Measurements from ENCODE around the gene GPATCH2L. TPM values are rescaled to one million over a fixed set of nuclear protein-coding genes. Genes with fewer than 3 reads are reported as not detected.

GPATCH2L gene
- total and polyA plus RNA-seq, 2 experiments from 2014 or later: 19.6 to 94.4 TPM

- Histone ChIP-seq H3K36me3 (ENCODE audit: insufficient read depth) (no peaks in the 10 kb centered on the region), H2AFZ (no peak overlapping the region), H3K9me2 (ENCODE audit: insufficient read depth) (peaks cover 10% of the 10 kb centered on the region), H3K27me3 (ENCODE audit: insufficient read depth) (no peaks in the 10 kb centered on the region), H3K4me1 (ENCODE audit: insufficient read depth) (no peaks in the 10 kb centered on the region), H3K4me3 (no peak overlapping the region), H3K79me2 (replicated peaks; ENCODE audit: insufficient read depth) (no peaks in the 10 kb centered on the region), H3F3A (replicated peaks; ENCODE audit: low read depth) (no peaks in the 10 kb centered on the region), H3K4me2 (no peak overlapping the region), H3K27ac (ENCODE audit: low read depth) (no peak overlapping the region), H4K20me1 (replicated peaks; ENCODE audit: insufficient read depth) (no peaks in the 10 kb centered on the region)
- DNase-seq (ENCODE audit: low spot score) (no peak), ATAC-seq (no peak)
- TF ChIP-seq ZNF114 (CRISPR knock-in tag; IDR thresholded peaks at IDR 0.05) (no peak), ZNF462 (CRISPR knock-in tag; IDR thresholded peaks at IDR 0.05) (no peak), STAT1 (IDR thresholded peaks at IDR 0.05; ENCODE audit: unreplicated experiment) (no peak)
- H3K27me3 Mint-ChIP-seq (ENCODE audit: insufficient read depth, low read depth, poor library complexity): no peaks in the 10 kb centered on the region
- peaks cover 4% of the 10 kb centered on the region; the same call in 1 of the 3 replicates for H3K36me3 Mint-ChIP-seq (ENCODE audit: low read depth)
- peaks cover 8% of the 10 kb centered on the region for H3K4me1 Mint-ChIP-seq
- no peak overlapping the region for H3K4me3 Mint-ChIP-seq
- H3K9me3 Mint-ChIP-seq: peaks cover 13% of the 10 kb centered on the region
- no peak overlapping the region for H3K27ac Mint-ChIP-seq
Measured at GRCh38 chr14:76245097-76245496, 93.4 kb downstream of the GPATCH2L start.

- no peak overlapping the region for H3K4me2 ChIP-seq
- no peaks in the 10 kb centered on the region; the same call in 2 of the 3 replicates for H3K9me3 Mint-ChIP-seq
- H3K4me3 ChIP-seq: no peak overlapping the region
- H2AFZ ChIP-seq: peak overlapping the region; percentile 35; the same call in 1 of the 2 replicates
- H3K27me3 ChIP-seq (ENCODE audit: insufficient read depth): no peaks in the 10 kb centered on the region
- no peaks in the 10 kb centered on the region for H3K79me2 ChIP-seq (replicated peaks; ENCODE audit: insufficient read depth)
- H3K27ac ChIP-seq (ENCODE audit: low read depth): no peak overlapping the region
- H4K20me1 ChIP-seq (replicated peaks; ENCODE audit: insufficient read depth): no peaks in the 10 kb centered on the region
- H3K27me3 Mint-ChIP-seq (ENCODE audit: insufficient read depth, low read depth, poor library complexity): no peaks in the 10 kb centered on the region
- peaks cover 12% of the 10 kb centered on the region for H3K9me2 ChIP-seq (ENCODE audit: insufficient read depth)
- H3K36me3 Mint-ChIP-seq (ENCODE audit: low read depth): no peaks in the 10 kb centered on the region
- H3K4me1 Mint-ChIP-seq: peaks cover 17% of the 10 kb centered on the region
- no peak for DNase-seq (ENCODE audit: low spot score)
- H3K27ac Mint-ChIP-seq: no peak overlapping the region
- H3F3A ChIP-seq (replicated peaks; ENCODE audit: low read depth): no peaks in the 10 kb centered on the region
- no peak overlapping the region for H3K4me3 Mint-ChIP-seq
- no peaks in the 10 kb centered on the region for H3K36me3 ChIP-seq (ENCODE audit: insufficient read depth)
- peak; percentile 82 for ATAC-seq
- peaks cover 5% of the 10 kb centered on the region for H3K4me1 ChIP-seq (ENCODE audit: insufficient read depth)
- TF ChIP-seq EZH2phosphoT487 (IDR thresholded peaks at IDR 0.05; ENCODE audit: unreplicated experiment) (no peak), ZNF462 (CRISPR knock-in tag; IDR thresholded peaks at IDR 0.05) (no peak), EZH2 (IDR thresholded peaks at IDR 0.05; ENCODE audit: low read depth, unreplicated experiment) (no peak), JUNB (IDR thresholded peaks at IDR 0.05; ENCODE audit: unreplicated experiment) (no peak)
Measured at GRCh38 chr14:76250302-76250701, 98.6 kb downstream of the GPATCH2L start.

Measured in GM23338 (cell line).